Gastrocnemius medialis (tissue), 4 donors: ENCODE measurements around the gene SEC24C. TPM values are rescaled to one million over a fixed set of nuclear protein-coding genes. Genes with fewer than 3 reads are reported as not detected.
A peak's percentile ranks its signal among the peaks of the same experiment; 100 is the strongest.

Source experiments
- ATAC-seq, 2 donors: fragments of 150-250 bp; one replicate each; pipeline ENCODE4 v1.9.1; 2016
- DNase-seq, 2 donors: peaks; one replicate each; pipeline ENCODE4 v3.0.0-alpha.2; 2019
- H3K27ac ChIP-seq, 4 donors: fragments of 200-600 bp; sonication (generic); 1 replicate in 1 of 4; 2 replicates in 3 of 4; pipeline ENCODE4 v1.5.1; 2016 to 2018; ENCODE audit warnings: mild to moderate bottlenecking in 2 of 4, moderate library complexity in 1 of 4
- H3K27me3 ChIP-seq, 3 donors: fragments of 200-600 bp; sonication (generic) in 2 of 3; 1 replicate in 1 of 3; 2 replicates in 2 of 3; pipeline versions ENCODE4 v1.5.1 to v1.6.0; 2016 to 2019; ENCODE audit warnings: mild to moderate bottlenecking in 1 of 3, moderate library complexity in 1 of 3
- H3K36me3 ChIP-seq, 2 donors: fragments of 200-600 bp; sonication (generic) in 1 of 2; one replicate each; pipeline ENCODE4 v1.5.1; 2017 to 2018
- H3K4me1 ChIP-seq, 2 donors: fragments of 200-600 bp; sonication (generic) in 1 of 2; one replicate each; pipeline ENCODE4 v1.5.1; 2016 to 2017; ENCODE audit warnings: mild to moderate bottlenecking in 2 of 2
- H3K4me3 ChIP-seq, 4 donors: fragments of 200-600 bp; sonication (generic) in 3 of 4; 1 replicate in 1 of 4; 2 replicates in 3 of 4; pipeline ENCODE4 v1.5.1; 2016 to 2019; ENCODE audit warnings: mild to moderate bottlenecking in 2 of 4
- H3K9me3 ChIP-seq, 3 donors: fragments of 200-600 bp; sonication (generic) in 2 of 3; 1 replicate in 1 of 3; 2 replicates in 2 of 3; pipeline ENCODE4 v1.5.1; 2016 to 2019
- CTCF ChIP-seq, 5 experiments: fragments of 450-650 bp in 3 of 5; fragments of 200-600 bp in 2 of 5; sonication (generic) in 2 of 5; IDR thresholded peaks in 4 of 5; conservative IDR thresholded peaks in 1 of 5; 1 replicate in 4 of 5; 2 replicates in 1 of 5; pipeline ENCODE4 v1.5.1; 2016 to 2019; ENCODE audit warnings: antibody characterized with exemption in 5 of 5, mild to moderate bottlenecking in 3 of 5, moderate library complexity in 3 of 5
- POLR2A ChIP-seq, 2 donors: fragments of 450-650 bp; IDR thresholded peaks; one replicate each; pipeline ENCODE4 v1.6.1; 2017; ENCODE audit warnings: antibody characterized with exemption in 2 of 2, mild to moderate bottlenecking in 2 of 2, moderate library complexity in 2 of 2
- in situ Hi-C, 4 donors: fragments of 200-750 bp; cut with MboI; loops; one replicate each; pipeline versions ENCODE4 v1.15.0 to v1.8.0; 2017; ENCODE audit warnings: low sequenced_read_pairs in 4 of 4
- intact Hi-C: fragments of 100-400 bp; cut with DNase I; formaldehyde crosslinking; loops from one replicate; pipeline ENCODE4 v1.15.1; 2023; ENCODE audit warnings: low total_unique reads
- total RNA-seq, 4 donors: library from RNA; depleted of rRNA; stranded (reverse); fragments of >200 nt; gene quantifications; one replicate each; pipeline versions ENCODE4 v1.1.0 to v1.2.3, GENCODE V29; 2016

The SEC24C gene
- total RNA-seq, 4 donors from 2014 or later: 43.6 to 90.5 (median 69.6) TPM

DNA sequence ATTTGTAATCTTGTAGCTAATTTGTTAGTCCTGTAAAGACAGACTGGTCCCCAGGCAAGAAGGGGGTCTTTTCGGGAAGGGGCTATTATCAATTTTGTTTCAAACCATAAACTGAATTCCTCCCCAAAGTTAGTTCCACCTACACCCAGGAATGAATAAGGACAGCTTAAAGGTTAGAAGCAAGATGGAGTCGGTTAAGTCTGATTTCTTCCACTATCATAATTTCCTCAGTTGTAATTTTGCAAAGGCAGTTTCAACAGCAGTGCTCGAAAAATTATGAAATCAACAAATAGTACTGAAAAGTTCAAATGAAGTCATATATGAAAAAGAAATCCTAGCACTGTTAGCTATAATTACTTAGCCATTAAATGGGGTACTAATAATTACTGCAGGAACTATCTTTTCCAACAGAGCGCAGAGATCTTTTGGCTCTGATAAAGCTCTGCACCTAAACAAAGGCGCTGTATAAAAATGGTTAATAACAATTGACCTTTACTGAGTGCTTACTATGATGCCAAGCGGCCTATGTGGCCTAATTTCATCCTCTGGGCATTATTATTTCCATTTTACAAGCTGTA lies 756 bp upstream of the SEC24C start:
- H3K27ac ChIP-seq: peak overlapping the region; percentile 85 to 96 (median 90)
- DNase-seq (no peak), ATAC-seq (peak; percentile 1 to 6)
- H3K27me3 ChIP-seq: no peaks in the 10 kb centered on the region
- H3K4me3 ChIP-seq: peak overlapping the region; percentile 74 to 93 (median 86)
- H3K36me3 ChIP-seq: peaks cover 0 to 18% of the 10 kb centered on the region in 2 donors
- H3K9me3 ChIP-seq: no peaks in the 10 kb centered on the region
- in situ Hi-C loops (no loop called here), intact Hi-C loops (no loop called here)
- peaks cover 31 to 34% of the 10 kb centered on the region in 2 donors for H3K4me1 ChIP-seq
- TF ChIP-seq CTCF (IDR thresholded peaks at IDR 0.05 in 4 of 5, conservative IDR thresholded peaks at IDR 0.05 in 1 of 5) (no peak), POLR2A (IDR thresholded peaks at IDR 0.05) (no peak)

- no peak for TF ChIP-seq CTCF (IDR thresholded peaks at IDR 0.05 in 4 of 5, conservative IDR thresholded peaks at IDR 0.05 in 1 of 5)
- TF ChIP-seq POLR2A (IDR thresholded peaks at IDR 0.05): no peak
- Histone ChIP-seq H3K4me3 (peak overlapping the region; percentile 74 to 93 (median 86)), H3K4me1 (peaks cover 35 to 38% of the 10 kb centered on the region in 2 donors), H3K9me3 (no peaks in the 10 kb centered on the region), H3K27me3 (no peaks in the 10 kb centered on the region), H3K27ac (peak overlapping the region; percentile 85 to 96 (median 90)), H3K36me3 (peaks cover 0 to 30% of the 10 kb centered on the region in 2 donors)
- peak in 1 of 2 donors; percentile 12 for DNase-seq
- intact Hi-C loops: loop anchor here (1.0 to 2.0 kb wide), 3 partner anchors 14 to 90 kb away; partner anchors contain the start of gene ZSWIM8
- ATAC-seq: peak; percentile 16 to 21
- in situ Hi-C loops: no loop called here
Measured at GRCh38 chr10:73744664-73744975, 448 bp downstream of the SEC24C start.

DNA sequence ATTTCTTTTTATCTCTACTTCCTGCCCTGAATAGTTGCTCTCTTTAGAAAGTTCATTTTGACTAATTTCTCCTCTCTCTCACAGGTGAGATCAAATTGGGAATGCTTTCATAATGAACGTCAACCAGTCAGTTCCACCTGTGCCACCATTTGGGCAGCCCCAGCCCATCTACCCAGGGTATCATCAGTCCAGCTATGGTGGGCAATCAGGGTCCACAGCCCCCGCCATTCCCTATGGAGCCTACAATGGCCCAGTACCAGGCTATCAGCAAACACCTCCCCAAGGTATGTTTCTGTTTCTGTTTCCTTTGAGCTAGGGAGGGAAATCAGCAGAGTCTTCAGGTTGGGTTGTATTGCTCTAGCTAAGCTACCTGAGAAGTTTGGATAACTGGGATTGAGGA lies 2.5 kb downstream of the SEC24C start:
- in situ Hi-C loops (no loop called here), intact Hi-C loops (no loop called here)
- DNase-seq (no peak), ATAC-seq (no peak)
- Histone ChIP-seq H3K4me3 (no peak overlapping the region), H3K27me3 (no peaks in the 10 kb centered on the region), H3K27ac (no peak overlapping the region), H3K36me3 (peaks cover 0 to 48% of the 10 kb centered on the region in 2 donors), H3K9me3 (no peaks in the 10 kb centered on the region), H3K4me1 (peaks cover 35 to 45% of the 10 kb centered on the region in 2 donors)
- no peak for TF ChIP-seq POLR2A (IDR thresholded peaks at IDR 0.05)
- TF ChIP-seq CTCF (IDR thresholded peaks at IDR 0.05 in 4 of 5, conservative IDR thresholded peaks at IDR 0.05 in 1 of 5): no peak

DNA sequence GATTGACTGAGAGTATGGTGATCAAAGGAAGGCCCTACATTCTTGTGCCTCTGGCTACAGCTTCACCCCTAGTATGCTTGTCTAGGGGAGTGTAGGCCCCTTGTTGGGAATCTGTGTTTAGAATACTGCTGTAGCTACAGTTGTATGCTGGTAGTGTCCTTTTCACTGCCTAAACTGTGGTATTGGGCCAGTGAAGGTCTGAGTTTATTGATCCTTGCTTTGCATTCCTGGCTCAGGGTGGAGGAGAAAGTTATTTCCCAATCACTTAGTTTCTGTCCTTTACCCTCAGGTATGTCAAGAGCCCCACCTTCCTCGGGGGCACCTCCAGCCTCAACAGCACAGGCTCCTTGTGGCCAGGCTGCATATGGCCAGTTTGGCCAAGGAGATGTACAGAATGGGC lies 6.6 kb downstream of the SEC24C start:
- no peak for ATAC-seq
- intact Hi-C loops: no loop called here
- TF ChIP-seq CTCF (IDR thresholded peaks at IDR 0.05 in 4 of 5, conservative IDR thresholded peaks at IDR 0.05 in 1 of 5) (no peak), POLR2A (IDR thresholded peaks at IDR 0.05) (no peak)
- in situ Hi-C loops: loop anchor here in 1 of 4 donors (25.0 kb wide), 1 partner anchor 214 kb away; no protein-coding TSS in a partner anchor
- H3K4me3 ChIP-seq: no peak overlapping the region
- peaks cover 0 to 83% of the 10 kb centered on the region in 2 donors for H3K36me3 ChIP-seq
- H3K9me3 ChIP-seq: no peaks in the 10 kb centered on the region
- peaks cover 9 to 19% of the 10 kb centered on the region in 2 donors for H3K4me1 ChIP-seq
- DNase-seq: no peak
- no peak overlapping the region for H3K27ac ChIP-seq
- H3K27me3 ChIP-seq: no peaks in the 10 kb centered on the region
